ENCODE results near the gene STX8. TPM values are rescaled to one million over a fixed set of nuclear protein-coding genes. Genes with fewer than 3 reads are reported as not detected.

The STX8 gene
- total RNA-seq, 2 experiments from 2014 or later, result 58.7 to 66.3 TPM

GRCh38 chr17:9208381-9209105, 367.1 kb downstream of the STX8 start:
- ChIA-PET CTCF (no interaction called here), POLR2A (no interaction called here)

GRCh38 chr17:9206741-9207332, 368.8 kb downstream of the STX8 start:
- POLR2A ChIA-PET, result no interaction called here

GRCh38 chr17:9206410-9206703, 369.3 kb downstream of the STX8 start:
- POLR2A ChIA-PET, result no interaction called here
- CTCF ChIA-PET, result no interaction called here

More at GRCh38 chr17:9206741-9207332, 368.8 kb downstream of the STX8 start:
- CTCF ChIA-PET, result no interaction called here

- ChIA-PET CTCF (no interaction called here), POLR2A (no interaction called here)
Observed at GRCh38 chr17:9205520-9206409, 369.9 kb downstream of the STX8 start.

- CTCF ChIA-PET, result no interaction called here
- POLR2A ChIA-PET, result no interaction called here
Observed at GRCh38 chr17:9204637-9205329, 370.8 kb downstream of the STX8 start.

GRCh38 chr17:9203771-9204425, 371.7 kb downstream of the STX8 start:
- POLR2A ChIA-PET, result no interaction called here
- CTCF ChIA-PET, result no interaction called here

GRCh38 chr17:9202532-9202931, 373.1 kb downstream of the STX8 start:
- ChIA-PET CTCF (no interaction called here), POLR2A (no interaction called here)

GRCh38 chr17:9200699-9201359, 374.8 kb downstream of the STX8 start:
- CTCF ChIA-PET, result no interaction called here
- POLR2A ChIA-PET, result no interaction called here

Other genes with a start within 250 kb of the STX8 start
- not detected for gene CFAP52, start 822 bp upstream of the STX8 start, total RNA-seq
- gene USP43, start 69.7 kb upstream of the STX8 start, total RNA-seq, result under 1 TPM; 0.17 to 0.32 TPM
- not detected for gene DHRS7C, start 215.8 kb upstream of the STX8 start, total RNA-seq
- not detected for gene GSG1L2, start 246.3 kb upstream of the STX8 start, total RNA-seq